ENCODE measurements around the gene TEX19. TPM values are rescaled to one million over a fixed set of nuclear protein-coding genes. Genes with fewer than 3 reads are reported as not detected.
"Not testable (repeated sequence)": the region's sequence is repeated elsewhere in the genome, so short reads cannot be mapped to it uniquely, and the experiment has no call there.

TEX19 gene
- polyA plus RNA-seq, 3 donors, result not detected

DNA sequence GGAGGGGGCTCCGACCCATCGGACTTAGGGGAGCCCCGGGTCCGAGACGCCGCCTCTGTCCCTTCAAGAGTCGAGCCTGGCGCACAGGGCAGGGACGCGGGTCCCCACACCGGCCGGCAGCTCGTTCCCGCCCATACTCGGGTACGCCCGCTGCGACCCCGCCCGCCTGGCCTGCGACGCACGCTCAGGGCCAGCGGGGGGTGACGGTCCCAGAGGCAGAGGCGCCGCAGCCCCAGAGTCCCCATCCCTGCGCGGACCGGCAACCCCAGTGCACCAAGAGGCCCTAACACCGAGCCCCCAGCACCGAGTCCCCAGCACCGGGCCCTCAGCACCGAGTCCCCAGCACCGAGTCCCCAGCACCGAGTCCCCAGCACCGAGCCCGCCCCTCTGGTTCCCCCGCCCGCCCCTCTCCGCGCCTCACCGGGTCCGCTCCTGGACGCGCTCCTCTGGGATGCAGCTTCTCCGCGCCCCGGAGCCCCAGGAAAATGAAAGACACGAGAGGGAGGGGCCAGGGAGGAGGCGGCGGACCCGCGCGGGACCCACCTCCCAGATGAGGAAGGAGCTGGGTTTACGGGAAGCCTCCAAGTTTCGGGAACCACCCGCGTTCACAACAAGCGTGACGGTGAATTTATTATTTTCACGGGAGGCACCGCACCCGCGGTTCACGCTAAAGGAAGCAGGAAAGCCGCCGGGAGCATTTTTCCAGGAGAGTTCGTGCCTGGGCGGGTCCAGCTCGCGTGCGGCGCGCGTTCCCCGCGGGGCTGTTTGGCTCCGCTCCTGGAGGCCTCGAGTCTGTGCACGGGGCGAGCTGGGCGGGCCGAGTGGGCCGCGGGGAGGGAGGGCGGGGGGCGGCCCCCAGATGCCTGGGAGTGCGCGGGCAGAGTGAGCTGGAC is 25.5 kb upstream of the TEX19 start, which contains the start of gene SECTM1:
TSS of gene SECTM1 (minus strand) at position 488 of the 893 bp plus-strand sequence. CDS start 6,526 bp downstream, outside the sequence.
- no peak for DNase-seq (ENCODE audit: low read depth in 3 of 3, low spot score in 2 of 3)

DNA sequence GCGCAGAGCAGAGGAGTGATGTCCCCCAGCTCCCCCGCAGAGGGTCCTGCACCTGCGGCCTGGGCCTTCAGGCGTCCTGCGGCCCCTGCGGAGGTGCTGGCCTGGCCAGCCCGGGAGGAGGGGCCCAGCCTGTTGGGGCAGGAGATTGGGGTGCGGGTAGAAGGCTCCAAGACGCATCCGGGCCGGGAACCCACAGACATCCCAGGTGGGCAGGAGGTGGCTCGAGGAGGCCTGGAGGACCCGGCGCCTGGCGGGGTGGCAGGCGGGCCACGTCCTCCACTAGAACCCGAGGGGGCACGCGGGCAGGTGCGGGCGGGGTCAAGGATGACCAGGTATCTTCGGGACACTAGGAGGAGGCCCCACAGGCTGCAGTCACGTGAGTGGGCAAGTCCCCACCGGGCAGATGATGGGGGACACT is 24.8 kb upstream of the TEX19 start:
- DNase-seq (ENCODE audit: low read depth in 3 of 3, low spot score in 2 of 3), result no peak

DNA sequence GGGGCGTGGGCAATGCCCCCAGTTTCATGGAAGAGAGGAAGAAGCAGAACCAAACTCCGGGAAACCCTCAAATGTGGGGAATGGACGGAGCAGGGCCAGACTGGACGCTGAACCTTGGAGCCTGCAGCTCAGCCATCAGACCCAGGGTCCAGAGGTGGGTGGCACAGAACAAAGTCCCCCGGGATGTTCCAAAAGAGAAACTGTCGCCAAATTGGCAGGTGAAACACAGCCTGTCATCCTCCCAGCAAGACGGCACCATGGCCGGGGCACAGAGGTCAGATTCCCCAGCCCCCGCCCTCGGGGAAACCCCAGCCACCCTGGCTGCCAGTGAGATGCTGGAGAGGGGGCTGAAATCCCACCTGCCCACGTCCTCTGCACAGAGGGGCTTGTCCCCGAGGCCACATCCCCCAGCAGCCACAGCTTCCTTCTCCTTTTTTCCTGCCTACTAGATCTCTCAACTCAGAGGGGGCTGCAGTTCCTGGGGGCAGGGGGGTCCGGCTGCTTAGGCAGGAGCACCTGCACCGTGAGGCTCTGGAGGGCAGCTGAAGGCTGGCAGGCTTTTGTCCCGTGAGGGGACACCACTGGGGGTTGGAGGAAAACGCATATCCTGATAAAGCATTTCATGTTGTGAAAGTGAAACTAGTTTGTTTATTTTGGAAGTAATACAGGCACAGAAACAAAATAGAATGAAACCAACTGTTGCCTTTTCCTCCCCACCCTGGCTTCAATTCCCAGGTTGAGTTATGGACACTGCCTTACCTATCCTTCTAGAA is 24.2 kb upstream of the TEX19 start:
- no peak for DNase-seq (ENCODE audit: low read depth in 3 of 3, low spot score in 2 of 3)

- DNase-seq (ENCODE audit: low read depth in 3 of 3, low spot score in 2 of 3), result no peak
Observed at GRCh38 chr17:82338858-82339633, 20.0 kb upstream of the TEX19 start.

- no peak for DNase-seq (ENCODE audit: low read depth in 3 of 3, low spot score in 2 of 3)
Observed at GRCh38 chr17:82339634-82340580, 19.1 kb upstream of the TEX19 start.

DNA sequence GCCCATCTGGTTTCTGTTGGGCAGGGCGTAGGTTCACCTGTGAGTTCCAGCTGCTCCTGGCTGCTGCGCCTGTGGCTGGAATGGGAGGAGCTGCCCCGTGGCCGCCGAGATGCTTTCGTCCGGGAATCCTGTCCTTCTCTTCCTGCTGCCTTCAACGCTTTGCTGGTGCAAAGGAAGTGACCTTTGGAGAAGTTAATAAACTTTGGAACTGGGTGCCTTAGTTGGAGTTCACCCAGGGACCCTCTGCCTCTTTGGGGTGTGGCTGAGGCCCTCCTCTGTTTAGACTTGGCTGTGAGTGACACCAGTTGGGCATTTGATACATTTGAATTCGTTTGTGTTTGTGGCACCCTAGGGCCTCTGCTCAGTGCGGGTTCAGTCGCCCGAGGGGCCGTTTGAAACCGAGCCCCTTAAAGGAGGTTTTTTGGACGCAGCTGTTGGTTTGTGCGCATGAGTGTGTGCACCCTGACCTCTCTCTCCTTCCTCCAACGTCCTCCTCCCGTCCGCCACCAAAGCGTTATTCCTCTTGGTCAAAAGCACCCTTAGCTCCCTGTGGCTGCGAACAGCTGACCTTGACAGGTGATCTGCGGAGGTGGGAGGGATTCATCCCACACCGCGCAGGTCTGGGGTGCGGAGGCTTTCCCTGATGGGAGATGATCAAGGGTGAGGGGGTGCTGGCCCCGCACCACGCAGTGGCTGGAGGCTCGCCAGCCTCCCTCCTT is 16.5 kb upstream of the TEX19 start:
- no peak for DNase-seq (ENCODE audit: low read depth in 3 of 3, low spot score in 2 of 3)

GRCh38 chr17:82343560-82343959 is 15.5 kb upstream of the TEX19 start:
- DNase-seq (ENCODE audit: low read depth in 3 of 3, low spot score in 2 of 3), result no peak

DNA sequence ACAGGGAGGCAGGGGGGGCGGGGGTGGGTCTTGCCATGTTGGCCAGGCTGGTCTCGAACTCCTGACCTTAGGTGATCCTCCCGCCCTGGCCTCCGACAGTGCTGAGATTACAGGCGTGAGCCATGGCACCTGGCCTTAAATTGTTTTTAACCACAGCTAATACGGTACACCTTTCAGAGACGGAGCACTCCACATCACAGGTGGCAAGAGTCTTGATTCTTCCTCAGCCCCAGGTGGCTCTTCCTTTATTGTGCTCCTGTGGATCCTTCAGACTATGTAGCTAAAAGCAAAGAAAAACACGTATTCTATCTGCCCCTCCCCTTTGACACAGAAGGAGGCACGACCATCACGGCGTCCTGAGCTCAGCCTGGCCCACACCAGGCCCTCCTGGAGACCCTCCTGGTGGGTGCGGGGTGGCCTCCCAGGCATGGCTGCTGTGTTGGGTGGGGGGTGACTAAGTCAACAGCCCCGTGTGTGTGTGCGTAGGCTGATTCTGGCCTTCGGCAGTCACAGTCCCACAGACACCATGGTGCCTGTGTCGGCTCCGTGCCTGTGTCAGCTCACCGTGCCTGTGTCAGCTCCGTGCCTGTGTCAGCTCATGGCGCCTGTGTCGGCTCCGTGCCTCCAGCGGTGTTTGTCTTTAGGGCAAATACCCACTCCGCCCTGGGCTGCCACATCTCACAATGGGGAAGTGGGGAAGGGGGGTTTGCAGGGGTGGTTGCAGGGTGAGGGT is 14.7 kb upstream of the TEX19 start:
- no peak for DNase-seq (ENCODE audit: low read depth in 3 of 3, low spot score in 2 of 3)

DNA sequence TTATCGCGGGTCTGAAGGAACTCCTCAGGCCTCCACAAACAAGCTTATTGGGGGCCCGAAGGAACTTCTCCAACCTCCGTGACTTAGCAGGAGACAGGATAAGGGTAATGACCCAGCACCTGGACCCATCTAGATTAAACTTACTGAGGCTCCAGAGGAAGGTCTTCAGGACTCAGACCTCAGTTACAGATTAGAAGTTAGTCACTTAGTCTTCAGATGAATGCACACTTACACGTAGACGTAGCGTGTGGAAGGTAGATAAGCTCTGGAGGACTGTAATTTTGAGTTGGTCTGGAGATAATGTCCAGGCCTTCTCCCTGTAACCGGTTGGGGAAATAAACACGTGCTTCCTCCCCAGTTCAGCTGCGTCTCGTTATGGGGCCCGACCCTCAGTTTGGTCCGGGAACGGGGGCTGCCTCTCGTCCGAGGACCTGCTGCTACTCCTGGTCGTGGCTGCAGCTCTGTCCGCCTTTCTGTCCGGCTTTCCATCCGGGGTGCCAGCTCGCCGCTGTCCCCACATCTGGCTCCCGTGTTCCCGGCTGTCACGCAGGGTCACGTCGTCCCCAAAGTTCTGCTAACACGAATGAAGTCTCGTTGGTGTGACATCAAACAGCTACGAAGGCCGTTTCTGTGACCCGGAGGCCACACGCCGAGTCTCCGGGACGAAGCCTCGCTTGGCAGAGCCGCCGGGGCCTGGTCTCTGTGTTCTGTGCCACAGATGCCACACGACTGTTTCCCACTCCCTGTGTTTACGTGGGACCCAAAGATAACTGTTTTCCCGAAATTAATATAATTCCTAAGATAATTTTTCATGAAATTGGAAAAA is 13.7 kb upstream of the TEX19 start:
- no peak for DNase-seq (ENCODE audit: low read depth in 3 of 3, low spot score in 2 of 3)

- DNase-seq (ENCODE audit: low read depth in 3 of 3, low spot score in 2 of 3), result no peak
Observed at GRCh38 chr17:82346342-82347300, 12.4 kb upstream of the TEX19 start.

- DNase-seq (ENCODE audit: low read depth in 3 of 3, low spot score in 2 of 3), result not testable (repeated sequence)
Observed at GRCh38 chr17:82347994-82348393, 11.1 kb upstream of the TEX19 start.

DNA sequence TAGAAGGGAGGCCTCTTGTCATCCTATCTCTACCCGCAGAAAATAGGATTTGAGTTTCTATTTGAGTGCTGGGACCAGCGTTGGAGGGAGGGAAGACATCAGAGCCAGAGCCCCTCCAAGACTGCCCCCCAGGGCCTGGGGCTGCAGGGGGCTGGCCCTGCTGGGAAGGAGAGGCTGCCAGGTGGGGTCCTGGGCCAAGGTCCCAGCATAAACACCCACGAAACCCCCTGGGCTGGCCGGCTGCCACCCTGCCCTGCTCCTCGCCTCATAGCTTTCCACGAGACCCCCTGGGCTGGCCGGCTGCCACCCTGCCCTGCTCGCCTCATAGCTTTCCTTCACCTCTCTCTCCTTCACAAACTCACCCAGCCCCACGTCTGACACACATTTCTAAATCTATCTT is 10.6 kb upstream of the TEX19 start:
- no peak for DNase-seq (ENCODE audit: low read depth in 3 of 3, low spot score in 2 of 3)

DNA sequence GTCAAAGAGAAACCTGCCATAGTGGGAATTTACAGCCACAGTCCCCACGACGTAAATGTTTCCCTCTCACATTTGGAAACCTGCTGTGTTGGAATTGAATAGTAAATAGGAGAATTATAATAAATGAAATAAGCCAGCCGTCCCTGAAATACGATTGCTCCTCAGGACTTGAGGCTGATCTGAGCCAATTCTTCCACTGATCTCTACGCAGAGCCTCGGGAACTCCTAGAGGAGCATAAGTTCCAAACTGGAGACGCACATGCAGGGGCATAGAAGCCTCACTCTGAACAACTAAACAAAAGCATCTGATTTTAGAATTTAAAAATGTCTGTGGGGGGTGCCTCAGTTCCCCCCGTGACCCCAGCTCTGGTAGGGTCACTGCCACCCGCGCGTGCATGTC is 10.2 kb upstream of the TEX19 start:
- no peak for DNase-seq (ENCODE audit: low read depth in 3 of 3, low spot score in 2 of 3)

DNA sequence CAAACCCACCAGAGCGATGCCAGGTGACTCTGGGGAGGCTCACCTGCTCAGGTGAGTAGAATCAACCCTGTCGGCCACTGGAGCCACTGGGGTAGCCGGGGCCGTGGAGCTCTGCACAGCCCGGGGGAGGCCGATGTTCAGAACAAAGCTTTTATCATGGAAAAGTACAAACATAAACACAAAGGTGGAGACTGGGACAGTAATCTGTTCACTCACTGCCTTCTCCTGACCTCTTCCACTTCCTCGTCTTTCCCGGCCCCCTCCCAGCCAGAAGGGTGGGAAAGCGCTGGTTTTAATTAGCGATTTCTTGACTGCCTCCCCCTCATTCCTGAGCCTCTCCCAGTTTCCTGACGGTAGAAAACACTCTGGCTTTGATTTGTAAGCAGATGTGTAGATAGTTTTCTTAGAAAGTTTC is 9.8 kb upstream of the TEX19 start:
- DNase-seq (ENCODE audit: low read depth in 3 of 3, low spot score in 2 of 3), result no peak

- DNase-seq (ENCODE audit: low read depth in 3 of 3, low spot score in 2 of 3), result no peak
Observed at GRCh38 chr17:82350182-82351030, 8.6 kb upstream of the TEX19 start.

Measured in right renal cortex interstitium (tissue), 3 donors.